Epidermal melanocyte (primary cell): ENCODE measurements around the gene GNAT1.
"Not testable (repeated sequence)": the region's sequence is repeated elsewhere in the genome, so short reads cannot be mapped to it uniquely, and the experiment has no call there.

Source experiments
- DNase-seq: peaks from one replicate; pipeline ENCODE4 v3.0.0; 2011; ENCODE audit warnings: low spot score; ENCODE audit not compliant: insufficient read length

GNAT1 gene

DNA sequence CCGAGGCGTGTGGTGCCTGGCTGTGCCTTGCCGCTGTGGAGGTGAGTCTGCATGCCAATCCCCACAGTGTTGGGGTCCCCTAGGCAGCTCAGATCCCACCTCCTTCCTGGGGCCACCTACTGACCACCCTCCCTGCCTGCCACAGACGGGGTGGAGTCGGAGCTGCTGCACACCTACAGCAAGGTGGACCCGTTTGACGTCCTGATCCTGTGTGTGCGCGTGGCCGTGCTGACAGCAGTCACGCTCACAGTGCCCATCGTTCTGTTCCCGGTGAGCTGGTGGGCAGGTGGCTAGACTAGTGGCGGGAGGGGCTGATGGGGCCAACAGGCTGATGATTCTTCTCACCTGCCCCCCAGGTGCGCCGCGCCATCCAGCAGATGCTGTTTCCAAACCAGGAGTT, 27.0 kb downstream of the GNAT1 start:
- DNase-seq = no peak

DNA sequence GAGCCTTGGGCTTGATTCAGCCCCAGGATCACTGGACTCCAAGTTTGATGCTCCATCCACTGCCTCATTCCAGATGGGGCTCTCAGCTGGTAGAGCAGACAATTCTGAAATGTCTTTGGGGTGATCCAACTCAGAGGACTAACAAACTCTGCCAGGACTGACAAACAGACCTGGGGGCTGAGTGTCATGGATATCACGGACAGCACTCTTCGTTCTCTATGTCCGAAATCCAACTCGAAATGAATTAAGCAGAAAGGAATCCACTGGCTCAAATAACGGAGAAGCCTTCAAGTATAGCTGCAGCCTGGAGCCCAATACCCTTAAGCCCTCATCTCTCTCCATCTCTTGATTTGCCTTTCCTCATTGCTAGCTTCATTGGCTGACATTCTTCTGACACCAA, 27.9 kb downstream of the GNAT1 start:
- no peak for DNase-seq

DNA sequence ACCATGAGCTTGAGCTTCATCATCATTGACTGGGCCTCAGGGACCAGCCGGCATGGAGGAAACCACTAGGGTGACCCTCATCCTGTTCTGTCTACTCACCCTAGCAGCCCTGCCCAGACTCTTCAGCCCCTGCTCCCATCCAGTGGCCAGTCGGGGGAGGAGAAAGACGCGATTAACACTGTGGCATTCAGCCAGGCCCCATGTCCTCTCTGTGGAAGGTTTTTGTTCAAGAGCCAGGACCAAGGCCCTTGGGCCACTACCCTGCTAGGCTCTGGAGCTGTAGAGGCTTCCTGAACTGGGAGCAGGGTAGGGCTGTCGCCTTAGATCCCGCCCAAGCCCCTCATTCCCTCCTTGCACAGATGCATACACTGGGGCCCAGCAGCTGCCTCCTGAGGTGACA, 28.7 kb downstream of the GNAT1 start:
- no peak for DNase-seq

DNA sequence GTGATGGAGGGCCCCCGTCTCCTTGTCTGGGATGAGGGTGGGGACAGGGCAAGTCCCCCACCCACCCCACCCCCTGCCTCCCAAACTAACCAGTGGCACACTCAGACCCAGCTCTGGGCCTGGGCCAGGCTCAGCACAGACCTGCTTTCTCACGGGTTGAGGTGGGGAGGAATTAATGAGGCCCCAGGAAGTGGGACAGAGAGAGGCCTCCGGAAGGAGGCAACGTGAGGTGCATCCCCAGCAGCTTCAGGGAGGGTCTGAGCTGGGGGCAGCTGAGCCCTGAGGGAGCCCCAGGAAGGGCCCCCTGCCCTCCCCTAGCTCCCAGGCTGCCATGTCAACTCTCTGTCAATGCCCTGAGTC, 29.6 kb downstream of the GNAT1 start:
- DNase-seq = no peak

DNA sequence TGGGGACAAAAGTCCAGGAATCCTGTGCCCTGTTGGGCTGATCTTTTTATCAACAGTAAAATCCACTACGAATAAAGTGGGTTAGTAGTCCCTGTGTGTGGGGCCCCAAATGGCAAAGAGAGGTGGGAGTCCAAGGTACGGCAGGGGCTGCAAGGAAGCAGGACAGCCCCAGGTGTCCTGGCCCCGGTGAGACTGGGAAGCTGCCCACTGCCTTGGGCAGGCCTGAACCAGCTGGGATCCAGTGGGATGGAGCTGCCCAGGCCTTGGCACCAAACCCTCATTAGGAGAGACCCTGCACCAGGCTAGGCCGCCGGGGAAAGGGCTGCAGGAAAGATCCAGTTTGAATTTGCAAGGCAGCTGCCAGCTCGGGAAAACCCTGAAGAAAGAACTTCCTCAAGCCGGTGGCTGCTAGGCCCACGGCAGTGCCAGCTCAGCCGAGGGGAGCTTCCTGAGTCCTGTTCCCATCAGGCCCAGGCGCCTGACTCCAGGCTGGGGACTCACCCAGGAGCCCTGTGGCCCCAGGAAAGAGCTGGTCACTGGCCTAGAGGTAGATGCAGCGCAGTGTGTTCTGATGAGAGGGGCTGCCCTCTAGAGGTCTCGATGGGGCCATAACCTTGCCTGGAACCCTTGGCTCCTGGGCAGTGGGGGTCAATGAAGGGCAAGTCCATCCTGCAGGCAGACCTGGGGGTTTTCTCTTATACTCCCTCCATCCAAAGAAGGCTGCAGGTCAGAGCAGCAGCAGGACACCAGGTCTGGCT, 30.2 kb downstream of the GNAT1 start:
- no peak for DNase-seq

DNA sequence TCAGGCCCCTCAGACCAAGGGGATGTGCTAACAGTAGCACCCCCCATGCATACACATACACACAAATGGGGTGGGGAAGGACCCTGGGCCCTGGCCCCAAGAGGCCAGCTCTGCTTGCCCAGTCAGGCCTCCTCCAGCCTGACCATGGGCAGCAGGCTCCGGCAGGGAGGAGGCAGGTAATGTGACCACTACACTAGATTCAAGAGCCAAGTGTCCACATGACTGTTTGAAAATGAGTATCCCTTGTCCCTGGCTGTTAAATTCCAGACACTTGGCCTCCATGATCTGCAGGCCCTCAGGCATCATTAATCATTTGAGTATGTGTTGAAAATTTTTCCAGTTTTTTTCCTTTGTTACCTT, 30.7 kb downstream of the GNAT1 start:
- no peak for DNase-seq

DNA sequence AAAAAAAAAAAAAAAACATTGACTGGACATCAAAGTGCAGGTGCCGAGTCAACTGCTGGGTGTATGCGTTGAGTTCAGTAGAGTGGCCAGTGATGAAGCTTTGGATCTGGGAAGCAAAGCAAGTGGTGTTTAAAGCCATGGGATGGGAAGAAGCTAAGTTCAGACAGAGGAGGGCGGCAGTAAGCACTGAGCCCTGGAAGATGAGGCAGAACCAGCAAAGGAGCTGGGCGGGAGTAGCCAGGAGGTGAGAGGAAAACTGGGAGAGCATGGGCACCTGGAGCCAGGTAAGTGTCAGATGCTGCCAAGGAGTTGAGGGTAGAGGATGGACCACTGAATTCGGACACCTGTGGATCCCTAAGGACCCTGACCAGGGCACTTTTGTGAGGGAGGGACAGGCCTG, 33.2 kb downstream of the GNAT1 start:
- DNase-seq = no peak

DNA sequence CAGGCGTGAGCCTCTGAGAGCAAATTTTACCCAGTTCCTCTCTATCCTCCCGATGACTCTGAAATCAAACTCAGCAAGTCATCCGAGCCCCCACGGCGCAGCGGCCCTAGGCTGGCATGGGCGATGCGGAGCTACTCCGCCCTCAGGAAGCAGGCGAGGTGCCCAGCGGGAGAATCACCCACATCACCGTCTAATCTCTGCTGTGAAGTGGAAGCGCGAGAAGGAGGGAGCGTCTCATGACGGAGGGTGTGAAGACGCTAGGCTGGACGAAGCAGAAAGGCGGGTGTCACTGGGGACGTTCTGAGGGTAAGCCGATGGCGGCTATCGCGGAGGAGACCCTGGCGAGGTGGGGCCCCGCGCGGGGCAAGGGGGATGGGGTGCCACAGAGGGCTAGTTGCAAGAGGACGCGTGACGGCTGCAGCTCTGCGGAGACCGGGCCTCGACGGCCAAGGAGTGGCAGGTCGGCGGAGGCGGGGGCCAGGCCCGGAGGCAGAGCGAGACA, 35.5 kb downstream of the GNAT1 start:
- no peak for DNase-seq

DNA sequence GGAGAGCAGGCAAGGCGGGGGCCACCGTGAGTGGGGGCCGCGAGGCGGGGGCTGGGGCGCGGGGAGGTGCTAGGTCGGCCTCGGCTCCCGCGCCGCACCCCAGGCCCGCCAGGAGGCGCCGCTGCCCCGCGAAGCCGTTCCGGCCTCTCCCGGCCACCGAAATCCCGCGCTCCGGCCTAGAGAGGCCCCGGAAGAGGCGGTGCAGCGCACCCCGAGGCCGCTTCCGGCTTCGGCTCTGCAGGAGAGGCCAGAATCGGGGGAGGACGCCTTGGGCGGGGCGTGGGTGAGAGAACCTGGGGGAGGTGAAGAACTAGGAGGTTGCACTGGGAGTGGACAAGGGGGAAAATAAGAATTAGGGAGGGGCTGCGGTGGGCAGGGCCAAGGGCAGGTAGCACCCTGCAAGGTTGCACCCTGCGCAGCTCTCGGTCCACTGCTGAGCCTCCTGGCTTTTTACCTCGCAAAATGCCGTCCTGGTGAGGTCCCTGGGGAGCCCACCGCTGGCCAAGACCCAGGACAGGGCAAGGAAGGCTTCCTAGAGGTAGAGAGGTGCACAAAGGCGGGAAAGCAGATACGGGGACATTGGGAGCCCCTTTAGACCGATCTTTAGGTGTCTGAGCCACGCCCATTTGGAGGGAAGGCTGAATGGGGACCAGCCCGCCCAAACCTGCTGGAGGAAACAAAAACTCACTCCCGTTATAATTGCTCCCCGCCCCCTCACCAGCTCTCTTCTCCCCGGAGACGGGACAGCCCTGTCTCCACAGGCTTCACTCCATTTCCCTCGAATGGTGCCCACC, 36.2 kb downstream of the GNAT1 start:
- peak; percentile 89 for DNase-seq

DNA sequence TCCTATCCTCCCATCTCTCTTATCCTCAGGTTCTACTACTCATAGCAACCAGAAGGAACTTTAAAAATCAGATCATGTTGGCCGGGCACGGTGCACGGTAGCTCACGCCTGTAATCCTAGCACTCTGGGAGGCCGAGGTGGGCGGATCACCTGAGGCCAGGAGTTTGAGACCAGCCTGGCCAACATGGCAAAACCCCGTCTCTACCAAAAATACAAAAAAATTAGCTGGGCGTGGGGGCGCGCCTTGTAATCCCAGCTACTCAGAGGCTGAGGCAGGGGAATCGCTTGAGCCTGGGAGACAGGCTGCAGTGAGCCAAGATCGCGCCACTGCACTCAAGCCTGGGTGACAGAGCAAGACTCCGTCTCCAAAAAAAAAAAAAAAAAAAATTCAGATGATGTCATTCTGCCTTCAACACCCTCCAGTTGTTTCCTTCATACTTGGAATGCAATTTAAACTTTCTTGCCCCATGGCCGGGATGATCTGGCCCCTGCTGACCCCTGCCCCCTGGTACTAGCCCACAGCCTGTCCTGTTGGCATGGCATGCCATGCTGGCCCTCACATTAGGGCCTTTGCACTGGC, 36.9 kb downstream of the GNAT1 start:
- not testable (repeated sequence) for DNase-seq

DNA sequence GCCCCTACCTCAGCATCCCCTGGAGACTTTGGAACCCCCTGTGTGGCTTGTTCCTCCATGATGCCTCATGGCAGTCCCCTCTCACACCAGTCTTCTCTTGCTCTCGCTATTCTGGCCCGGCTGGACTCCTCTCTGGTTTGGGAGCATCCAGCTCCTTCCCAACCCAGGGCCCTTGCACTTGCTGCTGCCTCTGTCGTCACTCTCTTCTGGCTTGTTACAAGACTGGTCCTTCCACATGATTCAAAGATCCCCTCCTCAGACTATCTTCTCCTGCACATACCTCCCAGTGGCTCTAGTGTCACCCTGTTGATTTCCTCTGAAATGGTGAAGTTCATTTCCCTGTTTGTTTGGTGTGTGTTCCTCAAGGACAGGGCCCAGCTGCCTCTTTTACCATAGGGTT, 38.1 kb downstream of the GNAT1 start:
- DNase-seq = no peak

DNA sequence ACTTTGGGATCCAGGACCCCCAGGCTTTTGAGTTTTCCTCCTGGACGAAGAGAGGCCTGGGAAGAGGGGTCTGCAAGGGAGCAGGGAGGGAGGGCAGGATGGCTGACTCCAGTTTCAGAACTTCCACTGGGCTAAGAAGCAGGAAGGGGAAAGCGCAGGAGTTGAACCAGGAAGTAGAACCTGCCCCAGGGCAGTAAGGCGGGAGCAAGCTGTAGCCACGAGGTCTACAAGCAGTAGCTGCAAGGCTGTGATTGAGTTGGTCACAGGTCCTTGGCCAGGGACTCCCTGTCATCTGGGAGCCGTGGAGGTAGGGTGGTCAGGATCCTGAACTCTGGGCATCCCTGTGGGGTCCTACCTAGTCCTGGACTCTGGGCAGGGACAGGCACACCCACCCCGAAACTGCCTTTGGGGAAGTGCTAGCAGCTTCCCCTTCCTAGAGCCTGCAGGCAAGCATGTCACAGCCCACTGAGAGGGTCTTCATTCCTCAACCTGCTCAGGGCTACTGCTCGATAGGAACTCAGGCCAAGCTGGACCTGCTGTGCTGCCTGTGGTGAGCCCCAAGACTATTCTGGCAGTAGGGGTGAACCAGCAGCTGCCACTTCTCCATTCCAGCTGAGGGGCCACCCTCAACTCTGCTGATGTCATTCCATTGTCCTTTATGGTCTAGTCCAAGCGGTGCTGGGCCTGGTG, 38.8 kb downstream of the GNAT1 start:
- DNase-seq = no peak

DNA sequence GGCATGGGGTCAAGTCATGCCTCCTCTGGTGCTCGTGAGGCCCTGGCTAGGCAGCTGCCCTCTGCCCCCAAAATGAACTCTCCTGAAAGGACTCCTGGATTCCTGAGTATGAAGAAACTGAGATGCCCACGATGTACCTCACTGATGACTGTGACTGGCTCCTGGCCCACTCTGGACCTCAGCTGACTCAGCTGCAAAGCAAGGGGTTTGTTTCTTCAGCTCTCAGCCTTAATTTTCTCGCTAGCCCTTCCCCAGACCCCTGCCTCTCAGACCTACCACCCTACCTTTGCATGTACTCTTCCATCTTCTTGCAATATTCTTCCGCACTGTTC, 39.4 kb downstream of the GNAT1 start:
- DNase-seq = no peak

DNA sequence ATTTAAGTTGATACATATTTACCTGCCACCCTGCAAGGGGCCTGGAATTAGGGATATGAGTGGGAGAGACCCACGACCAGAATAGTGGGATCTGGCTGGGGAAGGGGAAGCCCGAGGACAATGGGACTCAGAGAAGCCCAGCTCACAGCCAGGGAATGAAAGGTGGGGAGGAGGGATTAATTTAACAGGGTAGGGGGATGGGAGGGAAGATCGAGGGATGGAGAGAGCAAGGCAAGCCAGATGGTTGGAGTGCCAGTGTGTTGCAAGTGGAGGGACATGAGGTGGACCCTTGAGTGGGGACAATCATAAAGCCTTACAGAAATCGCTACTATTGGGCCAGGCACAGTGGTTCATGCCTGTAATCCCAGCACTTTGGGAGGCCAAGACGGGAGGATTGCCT, 40.2 kb downstream of the GNAT1 start:
- DNase-seq = no peak

DNA sequence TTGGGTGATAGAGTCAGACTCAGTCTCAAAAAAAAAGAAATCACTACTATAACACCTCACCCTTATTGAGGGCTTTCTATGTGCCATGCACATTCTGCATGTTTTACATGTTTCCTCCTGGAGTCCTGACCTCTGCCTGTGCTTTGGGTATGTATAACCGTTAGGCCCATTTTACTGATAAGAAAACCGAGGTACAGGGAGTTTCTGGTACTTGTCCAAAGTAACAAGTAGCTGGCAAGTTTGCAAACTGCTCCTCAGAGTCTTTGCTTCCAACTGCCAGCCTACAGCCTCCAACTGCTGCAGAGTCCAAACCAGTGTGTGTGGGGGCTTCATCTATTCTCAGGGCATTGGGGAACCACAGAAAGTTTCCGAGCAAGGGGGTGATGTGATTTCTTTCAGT, 40.9 kb downstream of the GNAT1 start:
- no peak for DNase-seq

DNA sequence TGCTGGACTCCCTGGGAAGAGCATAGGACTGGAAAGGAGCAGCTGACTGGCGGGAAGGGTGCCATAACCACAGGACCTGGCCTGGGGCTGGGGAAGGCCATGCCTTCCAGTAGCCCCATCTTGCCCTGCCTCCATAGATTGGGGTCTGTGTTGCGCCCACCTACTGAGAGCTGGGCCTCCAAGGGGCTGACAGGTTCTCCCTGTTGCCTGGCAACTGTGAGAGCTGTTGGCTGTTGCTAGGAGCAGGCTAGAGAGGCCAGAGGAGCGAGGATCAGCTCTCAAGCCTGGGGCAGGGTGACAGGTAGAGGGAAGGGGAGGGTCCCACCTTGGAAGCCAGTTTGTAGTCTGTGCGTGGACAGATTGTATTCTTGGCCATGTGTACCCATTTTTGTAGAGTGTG, 41.8 kb downstream of the GNAT1 start:
- no peak for DNase-seq

DNA sequence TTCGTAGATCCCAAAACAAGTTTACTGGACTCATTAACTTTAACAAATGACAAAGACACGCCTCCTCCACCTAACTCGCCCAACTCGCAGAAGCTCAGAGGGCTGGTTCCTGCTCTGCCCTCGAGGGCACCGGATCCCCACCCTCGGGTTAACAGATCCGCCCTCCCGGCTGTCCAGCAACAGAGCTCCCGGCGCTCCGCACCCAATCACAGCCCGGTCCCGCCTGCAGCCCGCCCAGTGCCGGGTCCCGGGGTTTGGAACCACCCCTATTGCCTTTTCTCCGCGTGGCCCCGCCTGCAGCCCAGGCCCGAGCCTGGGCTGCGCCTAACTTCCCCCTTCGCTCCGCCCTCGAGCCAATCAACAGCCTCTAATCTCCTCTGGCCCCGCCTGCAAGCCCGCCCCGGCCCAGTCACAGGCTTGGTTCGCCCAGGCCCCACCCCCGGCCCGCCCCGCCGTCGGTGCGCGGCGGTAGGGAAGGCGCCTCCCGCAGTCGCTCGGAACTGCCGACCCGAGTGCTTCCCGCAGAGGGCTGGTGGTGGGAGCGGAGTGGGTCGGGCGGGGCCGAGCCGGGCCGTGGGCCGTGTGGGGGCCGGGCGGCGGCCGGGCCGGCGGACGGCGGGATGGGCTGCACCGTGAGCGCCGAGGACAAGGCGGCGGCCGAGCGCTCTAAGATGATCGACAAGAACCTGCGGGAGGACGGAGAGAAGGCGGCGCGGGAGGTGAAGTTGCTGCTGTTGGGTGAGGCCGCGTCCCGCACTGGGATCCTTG, 44.5 kb downstream of the GNAT1 start, which contains the start of gene GNAI2:
GNAI2 (plus strand) TSS at position 489 of the 768 bp plus-strand sequence; CDS start at position 621, 132 bp downstream.
- peak; percentile 97 for DNase-seq

DNA sequence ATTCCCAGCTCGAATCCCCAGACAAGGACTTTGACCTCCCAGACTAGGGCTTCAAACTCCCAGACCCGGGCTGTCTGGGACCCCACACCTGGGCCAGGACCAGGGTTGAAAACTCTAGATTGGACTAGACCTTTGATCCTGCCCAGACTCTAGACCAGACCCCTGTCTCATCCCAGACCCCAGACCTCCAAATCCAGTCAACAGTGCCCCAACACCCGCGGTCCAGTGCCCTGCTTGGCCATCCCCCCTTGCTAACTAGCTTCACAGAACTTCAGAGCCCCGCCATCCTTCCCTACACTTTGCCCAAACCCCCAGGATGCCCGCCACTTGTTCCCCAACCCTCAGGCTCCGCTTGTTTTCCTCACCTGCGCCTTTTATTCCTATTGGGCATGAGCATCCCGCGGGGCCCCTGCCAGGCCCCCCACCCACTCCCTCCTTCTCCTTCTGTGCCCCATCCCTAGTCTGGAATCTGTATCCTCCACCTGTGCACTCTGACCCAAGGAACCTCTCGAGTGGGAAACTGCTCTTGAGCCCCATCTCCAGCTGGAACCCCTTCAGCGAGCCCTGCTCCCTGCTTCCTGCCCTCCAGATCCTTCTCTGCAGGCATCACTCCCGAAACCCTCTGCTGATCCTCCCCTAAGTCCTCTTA, 45.2 kb downstream of the GNAT1 start:
- DNase-seq = no peak

DNA sequence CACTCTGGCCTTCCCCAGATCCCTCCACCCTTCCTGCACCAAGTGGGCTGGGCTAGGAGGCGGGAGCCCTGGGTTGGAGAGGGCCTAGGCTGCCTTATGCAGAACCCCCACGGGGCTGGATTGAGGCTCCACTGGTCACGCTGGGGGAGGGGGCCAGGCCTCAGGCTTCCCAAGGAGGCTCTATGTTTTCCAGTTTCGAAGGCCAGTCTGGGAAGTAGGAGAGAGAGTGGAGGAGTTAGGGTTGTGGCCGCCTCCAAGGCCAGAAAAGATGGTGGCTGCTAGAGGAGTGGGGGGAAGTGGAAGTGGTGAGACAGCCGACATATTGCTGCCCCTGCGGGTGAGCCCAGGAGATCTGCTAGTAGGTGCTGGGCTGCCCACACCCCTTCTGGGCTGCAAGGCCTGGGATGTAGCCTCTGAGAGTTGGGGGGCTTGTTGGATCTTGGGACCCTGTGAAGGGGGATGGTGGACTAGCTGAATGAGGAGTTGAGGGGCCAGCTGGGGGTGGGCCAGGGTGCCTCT, 45.8 kb downstream of the GNAT1 start:
- DNase-seq = no peak

DNA sequence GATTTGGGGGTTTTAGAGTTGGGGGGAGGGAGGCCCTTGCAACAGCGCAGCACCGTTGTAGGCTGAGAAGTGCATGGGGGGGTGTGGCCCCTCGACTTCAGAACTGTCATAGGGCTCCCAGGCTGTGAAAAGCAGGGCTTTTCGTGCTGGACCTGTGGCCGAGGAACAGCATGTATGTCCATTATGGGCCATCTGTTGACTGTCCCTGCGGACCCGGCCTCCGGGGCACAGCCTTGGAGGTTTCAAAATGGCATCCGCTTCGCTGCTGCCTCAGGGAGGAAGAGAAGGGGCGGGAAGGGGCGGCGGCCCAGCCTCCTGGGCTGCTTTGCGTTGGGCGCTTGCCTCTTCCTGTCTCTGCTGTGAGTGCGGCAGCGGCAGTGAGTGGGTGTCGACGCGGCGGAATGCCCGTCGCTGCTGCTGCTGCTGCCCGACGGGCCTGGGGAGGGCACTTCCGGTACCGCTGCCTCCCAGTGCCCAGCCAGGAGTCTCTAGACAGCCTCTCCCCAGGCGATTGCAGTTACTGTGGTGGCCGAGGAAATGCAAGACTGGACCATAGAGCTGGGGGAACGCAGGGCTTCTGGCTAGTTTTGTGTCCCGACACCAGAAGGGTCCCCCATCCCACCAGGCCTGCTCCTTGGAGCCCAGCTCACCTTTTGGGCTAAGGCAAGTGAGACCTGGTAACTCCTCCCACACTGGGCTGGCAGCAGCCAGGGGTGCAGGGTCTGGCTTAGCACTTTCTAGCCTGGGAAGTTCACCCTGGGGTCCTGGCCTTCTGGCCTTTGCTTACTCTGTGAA, 46.5 kb downstream of the GNAT1 start:
- DNase-seq = peak; percentile 80
